SK-N-SH (cell line): ENCODE results near the gene DNASE1L3.

Experiments
- RFX5 ChIP-seq: IDR thresholded peaks from 2 replicates; pipeline ENCODE4 v1.6.1; 2012; ENCODE audit warnings: mild to moderate bottlenecking, improper control_type of control experiment, low read length
- TAF1 ChIP-seq: IDR thresholded peaks from 2 replicates; pipeline ENCODE4 v1.6.1; 2012; ENCODE audit warnings: low read depth, mild to moderate bottlenecking, low read length, moderate library complexity, borderline replicate concordance
- TF ChIP-seq, protein P1 (sequence below): IDR thresholded peaks from 2 replicates; pipeline ENCODE4; 2012
- TF ChIP-seq, protein P2 (sequence below): fragments of 200-600 bp; sonication (generic); IDR thresholded peaks from 2 replicates; pipeline ENCODE4 v1.6.1; 2017; ENCODE audit warnings: antibody characterized with exemption, mild to moderate bottlenecking, moderate library complexity

DNA sequence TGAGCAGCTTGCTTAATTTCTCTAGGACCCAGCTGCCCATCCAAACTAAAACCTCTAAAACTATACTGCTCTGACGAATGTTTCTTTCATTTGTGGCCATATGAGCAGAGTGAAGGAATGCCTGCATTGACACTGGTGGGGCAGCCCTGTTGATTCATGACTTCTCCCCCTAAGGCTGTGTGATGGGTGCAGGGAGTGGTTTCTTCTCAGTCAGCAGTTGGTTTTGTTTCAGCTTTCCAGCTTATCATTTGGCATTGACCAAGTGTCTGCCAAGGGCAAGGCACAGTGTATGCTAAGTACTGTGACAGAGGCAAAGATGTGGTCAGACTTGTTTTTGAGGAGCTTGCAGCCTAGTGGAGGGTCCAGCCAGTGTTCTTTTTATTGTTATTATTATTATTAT lies 31.6 kb upstream of the DNASE1L3 start:
- no peak for TF ChIP-seq RFX5
- TF ChIP-seq, protein P1, sequence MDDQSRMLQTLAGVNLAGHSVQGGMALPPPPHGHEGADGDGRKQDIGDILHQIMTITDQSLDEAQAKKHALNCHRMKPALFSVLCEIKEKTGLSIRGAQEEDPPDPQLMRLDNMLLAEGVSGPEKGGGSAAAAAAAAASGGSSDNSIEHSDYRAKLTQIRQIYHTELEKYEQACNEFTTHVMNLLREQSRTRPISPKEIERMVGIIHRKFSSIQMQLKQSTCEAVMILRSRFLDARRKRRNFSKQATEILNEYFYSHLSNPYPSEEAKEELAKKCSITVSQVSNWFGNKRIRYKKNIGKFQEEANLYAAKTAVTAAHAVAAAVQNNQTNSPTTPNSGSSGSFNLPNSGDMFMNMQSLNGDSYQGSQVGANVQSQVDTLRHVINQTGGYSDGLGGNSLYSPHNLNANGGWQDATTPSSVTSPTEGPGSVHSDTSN = no peak
- TF ChIP-seq, protein P2, sequence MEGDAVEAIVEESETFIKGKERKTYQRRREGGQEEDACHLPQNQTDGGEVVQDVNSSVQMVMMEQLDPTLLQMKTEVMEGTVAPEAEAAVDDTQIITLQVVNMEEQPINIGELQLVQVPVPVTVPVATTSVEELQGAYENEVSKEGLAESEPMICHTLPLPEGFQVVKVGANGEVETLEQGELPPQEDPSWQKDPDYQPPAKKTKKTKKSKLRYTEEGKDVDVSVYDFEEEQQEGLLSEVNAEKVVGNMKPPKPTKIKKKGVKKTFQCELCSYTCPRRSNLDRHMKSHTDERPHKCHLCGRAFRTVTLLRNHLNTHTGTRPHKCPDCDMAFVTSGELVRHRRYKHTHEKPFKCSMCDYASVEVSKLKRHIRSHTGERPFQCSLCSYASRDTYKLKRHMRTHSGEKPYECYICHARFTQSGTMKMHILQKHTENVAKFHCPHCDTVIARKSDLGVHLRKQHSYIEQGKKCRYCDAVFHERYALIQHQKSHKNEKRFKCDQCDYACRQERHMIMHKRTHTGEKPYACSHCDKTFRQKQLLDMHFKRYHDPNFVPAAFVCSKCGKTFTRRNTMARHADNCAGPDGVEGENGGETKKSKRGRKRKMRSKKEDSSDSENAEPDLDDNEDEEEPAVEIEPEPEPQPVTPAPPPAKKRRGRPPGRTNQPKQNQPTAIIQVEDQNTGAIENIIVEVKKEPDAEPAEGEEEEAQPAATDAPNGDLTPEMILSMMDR = no peak
- no peak for TF ChIP-seq TAF1
